Measurements from ENCODE around the gene HBZ. TPM values are rescaled to one million over a fixed set of nuclear protein-coding genes. Genes with fewer than 3 reads are reported as not detected.
A peak's percentile ranks its signal among the peaks of the same experiment; 100 is the strongest.
"Not testable (repeated sequence)": the region's sequence is repeated elsewhere in the genome, so short reads cannot be mapped to it uniquely, and the experiment has no call there.

HBZ gene
- total and polyA plus RNA-seq, 8 donors, result not detected

GRCh38 chr16:175011-175949 lies 22.8 kb downstream of the HBZ start:
- TF ChIP-seq POLR2A (IDR thresholded peaks at IDR 0.05) (no peak), POLR2AphosphoS5 (IDR thresholded peaks at IDR 0.05) (no peak), CTCF (IDR thresholded peaks at IDR 0.05) (no peak), EP300 (IDR thresholded peaks at IDR 0.05) (no peak)
- peaks cover 5 to 31% (median 16%) of the 10 kb centered on the region in 4 donors for H3K4me1 ChIP-seq
- H3K27me3 ChIP-seq, result peaks cover 33 to 86% (median 72%) of the 10 kb centered on the region in 3 donors
- no peaks in the 10 kb centered on the region for H3K36me3 ChIP-seq
- H3K9me3 ChIP-seq, result no peaks in the 10 kb centered on the region
- 16 to 28% (median 19%) methylated on average over 7 to 8 of the region's 8 CpGs for WGBS, 5 donors
- DNase-seq, result no peak
- H3K27ac ChIP-seq, result no peak overlapping the region
- H3K4me3 ChIP-seq, result no peak overlapping the region
- intact Hi-C loops (cut with DNase I; ENCODE audit: low total_unique reads), result no loop called here

- WGBS, 5 donors, result 0 to 4% (median 1%) methylated on average over 14 to 23 of the region's 39 CpGs; no CpG with 5 or more reads in 1 of the 5 donors
- intact Hi-C loops (cut with DNase I; ENCODE audit: low total_unique reads); H3K4me3 ChIP-seq; H3K9me3 ChIP-seq; H3K27ac ChIP-seq; DNase-seq; H3K36me3 ChIP-seq: not testable (repeated sequence)
- Histone ChIP-seq H3K4me1 (peaks cover 12 to 39% (median 23%) of the 10 kb centered on the region in 4 donors), H3K27me3 (peaks cover 34 to 86% (median 73%) of the 10 kb centered on the region in 3 donors)
Observed at GRCh38 chr16:176006-176405, 23.6 kb downstream of the HBZ start.

GRCh38 chr16:176477-177382 lies 24.3 kb downstream of the HBZ start, which contains the start of gene HBA1:
Gene HBA1, plus strand, starts transcription at chr16:176680. Its CDS starts 37 bp downstream, at chr16:176717.
- Histone ChIP-seq H3K4me1 (peaks cover 18 to 46% (median 30%) of the 10 kb centered on the region in 4 donors), H3K27me3 (peaks cover 30 to 85% (median 72%) of the 10 kb centered on the region in 3 donors)
- WGBS, 5 donors, result 0 to 4% (median 3%) methylated on average over 5 to 35 of the region's 88 CpGs
- H3K27ac ChIP-seq; intact Hi-C loops (cut with DNase I; ENCODE audit: low total_unique reads); H3K36me3 ChIP-seq; H3K9me3 ChIP-seq; H3K4me3 ChIP-seq; DNase-seq: not testable (repeated sequence)

GRCh38 chr16:177394-177822 lies 25.0 kb downstream of the HBZ start:
- intact Hi-C loops (cut with DNase I; ENCODE audit: low total_unique reads), result no loop called here
- DNase-seq, result peak in 1 of 2 donors; percentile 61
- Histone ChIP-seq H3K4me1 (peaks cover 18 to 48% (median 31%) of the 10 kb centered on the region in 4 donors), H3K27me3 (peaks cover 29 to 80% (median 70%) of the 10 kb centered on the region in 3 donors), H3K27ac (no peak overlapping the region), H3K9me3 (no peaks in the 10 kb centered on the region), H3K36me3 (no peaks in the 10 kb centered on the region), H3K4me3 (no peak overlapping the region)
- WGBS, 5 donors, result 2 to 7% (median 6%) methylated on average over 13 of the region's 13 CpGs
- no peak for TF ChIP-seq CTCF (IDR thresholded peaks at IDR 0.05)
- no peak for TF ChIP-seq EP300 (IDR thresholded peaks at IDR 0.05)
- no peak for TF ChIP-seq POLR2A (IDR thresholded peaks at IDR 0.05)
- TF ChIP-seq POLR2AphosphoS5 (IDR thresholded peaks at IDR 0.05), result no peak
